ENCODE data around the gene ARPC2. TPM values are rescaled to one million over a fixed set of nuclear protein-coding genes. Genes with fewer than 3 reads are reported as not detected.

Gene ARPC2
- total and polyA plus RNA-seq, 2 of the 13 experiments (the other 11 are each of a cell fraction or from before 2014, with no cell fraction given) = 168 to 303 TPM

- TF ChIP-seq CREB1 (IDR thresholded peaks at IDR 0.05) (no peak; the same call in 1 of the 2 replicates), CREB1 (CRISPR knock-in tag; IDR thresholded peaks at IDR 0.05) (no peak), ZNF775 (CRISPR knock-in tag; IDR thresholded peaks at IDR 0.05; ENCODE audit: borderline replicate concordance) (no peak), SMAD1 (CRISPR knock-in tag; IDR thresholded peaks at IDR 0.05; ENCODE audit: borderline replicate concordance, low read depth) (peak; percentile 78; the same call in 1 of the 2 replicates), ATF1 (CRISPR knock-in tag; IDR thresholded peaks at IDR 0.05) (no peak), RNF219 (CRISPR knock-in tag; IDR thresholded peaks at IDR 0.05) (no peak), ZNF333 (CRISPR knock-in tag; IDR thresholded peaks at IDR 0.05; ENCODE audit: borderline replicate concordance) (peak; percentile 74; the same call in 1 of the 2 replicates), KDM3A (CRISPR knock-in tag; IDR thresholded peaks at IDR 0.05; ENCODE audit: low read depth) (0 out of 2 replicates have a peak, but pooled peaks have one; percentile 68), SNAPC5 (CRISPR knock-in tag; IDR thresholded peaks at IDR 0.05; ENCODE audit: borderline replicate concordance) (no peak; the same call in 1 of the 2 replicates), SIX4 (CRISPR knock-in tag; IDR thresholded peaks at IDR 0.05) (no peak), ZNF232 (CRISPR knock-in tag; IDR thresholded peaks at IDR 0.05; ENCODE audit: borderline replicate concordance) (peak; percentile 44; the same call in 1 of the 2 replicates), ZNF792 (CRISPR knock-in tag; IDR thresholded peaks at IDR 0.05) (peak; percentile 19; the same call in 1 of the 2 replicates), CSRNP2 (CRISPR knock-in tag; conservative IDR thresholded peaks at IDR 0.05; ENCODE audit: low read depth) (no peak), ZBTB37 (CRISPR knock-in tag; IDR thresholded peaks at IDR 0.05) (no peak), ZFP1 (CRISPR knock-in tag; IDR thresholded peaks at IDR 0.05) (peak; percentile 25; the same call in 1 of the 2 replicates), HMGXB4 (CRISPR knock-in tag; IDR thresholded peaks at IDR 0.05; ENCODE audit: borderline replicate concordance in 1 of 2, low read depth in 1 of 2) (peak; percentile 84 to 88; a peak in 3 of 4 replicates), ZNF326 (CRISPR knock-in tag; IDR thresholded peaks at IDR 0.05; ENCODE audit: borderline replicate concordance) (no peak), RBM22 (optimal IDR thresholded peaks at IDR 0.05; ENCODE audit: low read length) (no peak), KDM5A (IDR thresholded peaks at IDR 0.05; ENCODE audit: borderline replicate concordance, low read length) (no peak; the same call in 1 of the 2 replicates), NFE2L1 (CRISPR knock-in tag; IDR thresholded peaks at IDR 0.05; ENCODE audit: borderline replicate concordance) (peak; percentile 55; the same call in 1 of the 2 replicates), PITX1 (CRISPR knock-in tag; IDR thresholded peaks at IDR 0.05) (no peak; the same call in none of the 2 replicates), KMT2B (CRISPR knock-in tag; IDR thresholded peaks at IDR 0.05) (peak; percentile 35)
Measured at GRCh38 chr2:218292048-218293014, 75.3 kb downstream of the ARPC2 start, which contains the start of gene TMBIM1 (continued).
